Suprapubic skin (tissue), 4 donors: ENCODE measurements around the gene SPATA3.

ENCODE experiments used
- EP300 ChIP-seq: sonication (generic); formaldehyde crosslinking; IDR thresholded peaks from one replicate; pipeline ENCODE4 v1.6.1; 2017; ENCODE audit warnings: antibody characterized with exemption
- POLR2A ChIP-seq, 2 donors: fragments of 450-650 bp; IDR thresholded peaks; one replicate each; pipeline ENCODE4 v1.6.1; 2017; ENCODE audit warnings: antibody characterized with exemption in 2 of 2, mild to moderate bottlenecking in 2 of 2, moderate library complexity in 2 of 2
- POLR2AphosphoS5 ChIP-seq, 3 donors: sonication (generic); formaldehyde crosslinking; IDR thresholded peaks; one replicate each; pipeline ENCODE4 v1.6.1; 2017; ENCODE audit warnings: antibody characterized with exemption in 3 of 3
- TF ChIP-seq, protein P1 (sequence below), 2 donors: fragments of 200-600 bp in 1 of 2; fragments of 450-650 bp in 1 of 2; sonication (generic) in 1 of 2; IDR thresholded peaks; one replicate each; pipeline ENCODE4 v1.5.1; 2016 to 2019; ENCODE audit warnings: antibody characterized with exemption in 2 of 2, mild to moderate bottlenecking in 1 of 2, moderate library complexity in 1 of 2

DNA sequence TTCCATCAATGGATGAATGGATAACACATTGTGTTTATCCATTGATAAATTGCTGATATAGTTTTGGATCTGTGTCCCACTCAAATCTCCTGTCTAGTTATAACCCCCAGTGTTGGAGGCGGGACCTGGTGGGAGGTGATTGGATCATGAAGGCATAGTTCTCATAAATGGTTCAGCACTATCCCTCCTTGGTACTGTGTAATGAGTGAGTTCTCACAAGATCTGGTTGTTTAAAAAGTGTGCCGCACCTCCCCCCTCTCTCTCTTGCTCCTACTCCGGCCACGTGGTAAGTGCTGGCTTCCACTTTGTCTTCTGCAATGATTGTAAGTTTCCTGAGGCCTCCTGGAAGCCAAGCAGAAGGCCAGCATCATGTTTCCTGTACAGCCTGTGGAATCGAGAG, 23.9 kb upstream of the SPATA3 start:
- TF ChIP-seq, protein P1, sequence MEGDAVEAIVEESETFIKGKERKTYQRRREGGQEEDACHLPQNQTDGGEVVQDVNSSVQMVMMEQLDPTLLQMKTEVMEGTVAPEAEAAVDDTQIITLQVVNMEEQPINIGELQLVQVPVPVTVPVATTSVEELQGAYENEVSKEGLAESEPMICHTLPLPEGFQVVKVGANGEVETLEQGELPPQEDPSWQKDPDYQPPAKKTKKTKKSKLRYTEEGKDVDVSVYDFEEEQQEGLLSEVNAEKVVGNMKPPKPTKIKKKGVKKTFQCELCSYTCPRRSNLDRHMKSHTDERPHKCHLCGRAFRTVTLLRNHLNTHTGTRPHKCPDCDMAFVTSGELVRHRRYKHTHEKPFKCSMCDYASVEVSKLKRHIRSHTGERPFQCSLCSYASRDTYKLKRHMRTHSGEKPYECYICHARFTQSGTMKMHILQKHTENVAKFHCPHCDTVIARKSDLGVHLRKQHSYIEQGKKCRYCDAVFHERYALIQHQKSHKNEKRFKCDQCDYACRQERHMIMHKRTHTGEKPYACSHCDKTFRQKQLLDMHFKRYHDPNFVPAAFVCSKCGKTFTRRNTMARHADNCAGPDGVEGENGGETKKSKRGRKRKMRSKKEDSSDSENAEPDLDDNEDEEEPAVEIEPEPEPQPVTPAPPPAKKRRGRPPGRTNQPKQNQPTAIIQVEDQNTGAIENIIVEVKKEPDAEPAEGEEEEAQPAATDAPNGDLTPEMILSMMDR (IDR thresholded peaks at IDR 0.05), result no peak
- no peak for TF ChIP-seq EP300
- no peak for TF ChIP-seq POLR2A (IDR thresholded peaks at IDR 0.05)
- TF ChIP-seq POLR2AphosphoS5 (IDR thresholded peaks at IDR 0.05), result no peak
